ENCODE results near the gene NEK8.
A peak's percentile ranks its signal among the peaks of the same experiment; 100 is the strongest.

The NEK8 gene

DNA sequence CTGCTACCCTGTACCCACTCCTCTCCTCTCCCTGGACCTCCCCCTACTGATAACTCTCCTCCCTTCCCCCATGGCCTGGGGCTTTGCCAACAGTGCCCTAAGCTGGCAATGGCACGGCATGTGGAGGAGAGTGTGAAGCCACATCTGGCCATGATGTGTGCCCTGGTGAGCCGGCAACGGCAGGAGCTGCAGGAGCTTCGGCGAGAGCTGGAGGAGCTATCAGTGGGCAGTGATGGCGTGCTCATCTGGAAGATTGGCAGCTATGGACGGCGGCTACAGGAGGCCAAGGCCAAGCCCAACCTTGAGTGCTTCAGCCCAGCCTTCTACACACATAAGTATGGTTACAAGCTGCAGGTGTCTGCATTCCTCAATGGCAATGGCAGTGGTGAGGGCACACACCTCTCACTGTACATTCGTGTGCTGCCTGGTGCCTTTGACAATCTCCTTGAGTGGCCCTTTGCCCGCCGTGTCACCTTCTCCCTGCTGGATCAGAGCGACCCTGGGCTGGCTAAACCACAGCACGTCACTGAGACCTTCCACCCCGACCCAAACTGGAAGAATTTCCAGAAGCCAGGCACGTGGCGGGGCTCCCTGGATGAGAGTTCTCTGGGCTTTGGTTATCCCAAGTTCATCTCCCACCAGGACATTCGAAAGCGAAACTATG is 20.4 kb downstream of the NEK8 start:
- no peak overlapping the region for H3K4me3 ChIP-seq (ENCODE audit: low read length)
- TF ChIP-seq ZNF274 (IDR thresholded peaks at IDR 0.05; ENCODE audit: low read depth, low read length) = no peak

DNA sequence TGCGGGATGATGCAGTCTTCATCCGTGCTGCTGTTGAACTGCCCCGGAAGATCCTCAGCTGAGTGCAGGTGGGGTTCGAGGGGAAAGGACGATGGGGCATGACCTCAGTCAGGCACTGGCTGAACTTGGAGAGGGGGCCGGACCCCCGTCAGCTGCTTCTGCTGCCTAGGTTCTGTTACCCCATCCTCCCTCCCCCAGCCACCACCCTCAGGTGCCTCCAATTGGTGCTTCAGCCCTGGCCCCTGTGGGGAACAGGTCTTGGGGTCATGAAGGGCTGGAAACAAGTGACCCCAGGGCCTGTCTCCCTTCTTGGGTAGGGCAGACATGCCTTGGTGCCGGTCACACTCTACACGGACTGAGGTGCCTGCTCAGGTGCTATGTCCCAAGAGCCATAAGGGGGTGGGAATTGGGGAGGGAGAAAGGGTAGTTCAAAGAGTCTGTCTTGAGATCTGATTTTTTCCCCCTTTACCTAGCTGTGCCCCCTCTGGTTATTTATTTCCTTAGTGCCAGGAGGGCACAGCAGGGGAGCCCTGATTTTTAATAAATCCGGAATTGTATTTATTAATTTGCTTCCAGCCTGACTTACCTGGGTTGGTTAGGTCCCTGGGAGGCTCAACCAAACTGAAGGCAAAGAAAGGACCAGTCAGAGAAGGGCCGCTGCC is 21.1 kb downstream of the NEK8 start:
- H3K4me3 ChIP-seq (ENCODE audit: low read length) = no peak overlapping the region
- no peak for TF ChIP-seq ZNF274 (IDR thresholded peaks at IDR 0.05; ENCODE audit: low read depth, low read length)

DNA sequence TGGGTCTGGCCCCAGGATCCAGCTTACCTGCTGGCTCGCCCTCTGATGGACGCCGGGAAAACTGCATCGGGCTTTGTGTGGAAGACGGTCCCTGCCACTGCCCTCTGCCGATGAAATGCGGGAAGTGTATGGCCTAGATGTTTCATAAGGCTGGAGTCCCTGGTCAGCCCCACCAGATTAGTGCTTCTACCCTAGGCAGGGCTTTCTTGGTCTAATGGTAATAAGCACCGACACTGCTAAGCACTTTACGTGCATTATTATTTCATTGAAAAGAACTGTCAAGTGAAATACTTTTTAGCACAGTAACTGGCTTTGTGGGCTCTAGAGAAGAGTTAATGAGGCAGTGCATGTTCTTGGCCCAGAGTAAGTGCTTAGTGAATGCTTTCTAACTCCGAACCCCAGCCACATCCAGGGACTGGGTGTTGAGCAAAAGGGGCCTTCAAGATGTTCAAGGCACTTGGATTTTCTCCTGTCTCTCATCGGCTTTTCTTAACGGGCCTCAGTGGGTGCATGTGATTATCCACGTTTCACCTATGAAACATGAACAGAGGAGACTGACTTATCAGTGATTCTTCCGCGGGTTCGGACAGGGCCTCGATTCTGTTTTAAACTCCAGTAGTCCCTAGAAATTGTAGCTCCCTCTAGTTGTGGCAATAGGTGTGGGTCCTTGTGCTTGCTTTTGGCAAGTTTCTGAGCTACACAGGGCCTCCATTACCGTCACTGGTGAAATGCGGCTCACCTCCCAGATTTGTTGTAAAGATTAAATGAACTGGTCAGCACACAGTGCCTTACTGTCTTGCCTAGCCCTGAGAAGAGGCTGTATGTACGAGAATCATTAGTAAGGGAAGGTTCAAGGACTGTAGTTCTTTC is 21.8 kb downstream of the NEK8 start:
- H3K4me3 ChIP-seq (ENCODE audit: low read length) = no peak overlapping the region
- no peak for TF ChIP-seq ZNF274 (IDR thresholded peaks at IDR 0.05; ENCODE audit: low read depth, low read length)

DNA sequence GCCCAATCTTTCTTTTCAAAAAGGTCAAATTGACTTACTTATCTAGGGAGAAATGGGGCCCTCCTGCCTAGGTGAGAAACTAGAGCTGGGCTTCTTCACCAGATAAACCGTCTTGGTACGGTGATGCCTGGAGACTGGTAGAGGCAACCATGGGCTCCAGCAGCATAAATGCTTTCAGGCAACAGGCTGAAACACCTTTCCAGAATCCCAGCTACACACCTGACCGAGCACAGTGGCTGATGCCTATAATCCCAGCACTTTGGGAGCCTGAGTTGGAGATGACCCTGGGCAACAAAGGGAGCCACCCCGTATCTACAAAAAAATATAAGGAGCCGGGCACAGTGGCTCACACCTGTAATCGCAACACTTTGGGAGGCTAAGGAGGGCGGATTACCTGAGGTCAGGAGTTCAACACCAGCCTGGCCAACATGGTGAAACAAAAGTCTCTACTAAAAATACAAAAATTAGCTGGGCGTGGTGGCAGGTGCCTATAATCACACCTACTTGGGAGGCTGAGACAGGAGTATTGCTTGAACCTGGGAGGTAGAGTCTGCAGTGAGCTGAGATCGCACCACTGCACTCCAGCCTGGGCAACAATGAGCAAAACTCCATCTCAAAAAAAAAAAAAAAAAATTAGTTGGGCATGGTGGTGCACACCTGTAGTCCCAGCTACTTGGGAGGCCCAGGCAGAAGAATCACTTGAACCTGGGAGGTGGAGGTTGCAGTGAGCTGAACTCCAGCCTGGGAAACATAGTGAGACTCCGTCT is 23.2 kb downstream of the NEK8 start:
- no peak overlapping the region for H3K4me3 ChIP-seq (ENCODE audit: low read length)
- no peak for TF ChIP-seq ZNF274 (IDR thresholded peaks at IDR 0.05; ENCODE audit: low read depth, low read length)

DNA sequence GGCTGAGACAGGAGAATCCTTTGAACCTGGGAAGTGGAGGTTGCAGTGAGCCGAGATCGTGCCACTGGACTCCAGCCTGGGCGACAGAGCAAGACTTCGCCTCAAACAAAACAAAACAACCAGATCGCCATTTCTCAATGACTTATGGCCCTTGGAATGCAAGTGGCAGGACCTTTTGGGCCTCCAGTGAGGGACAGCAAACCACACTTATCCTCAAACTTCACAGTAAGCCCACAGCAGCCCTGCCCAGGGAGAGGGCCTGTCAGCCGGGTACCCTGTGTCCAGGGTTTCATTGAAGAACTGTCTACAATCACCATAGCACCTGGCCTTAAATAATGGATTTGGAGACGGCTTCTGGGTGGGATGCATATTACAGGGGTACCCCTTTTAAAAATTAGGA is 26.9 kb downstream of the NEK8 start:
- H3K4me3 ChIP-seq (ENCODE audit: low read length) = no peak overlapping the region
- TF ChIP-seq ZNF274 (IDR thresholded peaks at IDR 0.05; ENCODE audit: low read depth, low read length) = no peak

DNA sequence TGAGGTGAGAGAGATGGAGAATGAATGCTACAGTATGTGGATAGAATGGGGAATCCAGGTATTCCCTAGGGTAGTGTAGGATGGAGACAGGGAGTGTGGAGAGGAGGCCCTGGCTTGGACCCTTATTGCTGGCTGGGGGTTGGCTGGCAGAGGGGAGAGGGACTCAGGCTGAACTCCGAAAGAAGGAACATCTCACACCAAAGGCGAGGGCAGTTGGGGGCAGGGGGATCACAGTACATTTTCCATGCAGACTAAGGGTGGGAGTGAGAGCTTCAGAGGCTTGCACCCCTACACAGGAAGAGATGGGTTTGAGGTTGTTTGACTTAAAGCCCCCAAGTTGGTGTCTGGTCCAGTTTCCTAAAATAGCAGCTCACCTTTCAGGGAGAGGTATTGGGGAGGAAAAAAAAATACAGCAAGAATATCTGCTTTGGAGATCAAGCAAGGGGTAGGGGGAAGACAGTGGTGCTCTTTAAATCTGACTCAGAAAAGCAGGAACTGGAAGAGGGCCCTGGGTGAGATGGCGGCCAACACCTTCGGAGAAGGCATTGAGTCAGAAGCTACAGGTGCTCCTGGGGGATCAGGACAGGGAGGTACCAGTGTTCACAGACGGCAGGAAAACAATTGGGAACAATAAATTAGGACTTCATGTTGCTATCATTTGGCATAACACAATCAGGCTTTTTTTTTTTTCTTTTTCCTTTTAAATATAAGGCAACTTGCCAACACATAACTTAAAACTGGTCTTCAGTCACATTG is 27.6 kb downstream of the NEK8 start:
- no peak for TF ChIP-seq ZNF274 (IDR thresholded peaks at IDR 0.05; ENCODE audit: low read depth, low read length)
- H3K4me3 ChIP-seq (ENCODE audit: low read length) = no peak overlapping the region

DNA sequence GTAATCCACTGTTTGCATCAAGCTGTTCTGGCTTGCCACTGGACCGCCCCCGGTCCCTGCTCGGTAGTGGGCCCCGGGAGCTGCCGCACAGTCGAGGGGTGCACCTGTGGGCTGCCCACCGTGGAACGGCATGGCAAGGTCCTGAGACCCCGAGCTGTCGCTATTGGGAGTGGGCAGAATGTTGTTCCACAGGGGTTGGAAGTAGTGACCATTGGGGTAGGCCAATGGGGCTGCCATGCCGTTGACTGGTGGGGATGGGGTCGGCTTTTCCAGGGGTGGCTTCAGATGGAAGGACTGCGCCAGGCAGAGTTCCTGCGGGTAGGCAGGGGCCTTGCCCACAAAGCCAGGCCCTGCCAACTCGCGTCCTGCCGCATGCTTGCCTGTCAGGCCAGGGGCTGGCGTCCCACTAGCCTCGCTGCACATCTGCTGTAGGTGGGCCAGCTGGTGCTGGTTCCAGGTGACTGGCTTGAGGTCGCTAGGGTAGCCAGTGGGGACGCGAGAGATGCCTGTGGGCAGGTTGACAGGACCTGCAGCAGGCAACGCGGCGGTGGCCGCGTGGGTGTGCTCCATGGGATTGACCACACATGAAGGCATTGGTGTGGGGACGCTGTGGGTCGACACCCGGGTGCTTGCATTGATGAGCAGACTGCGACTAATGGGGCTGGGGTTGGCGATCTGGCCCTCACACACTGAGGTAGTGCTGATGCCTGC is 30.0 kb downstream of the NEK8 start:
- H3K4me3 ChIP-seq (ENCODE audit: low read length) = no peak overlapping the region
- no peak for TF ChIP-seq ZNF274 (IDR thresholded peaks at IDR 0.05; ENCODE audit: low read depth, low read length)

DNA sequence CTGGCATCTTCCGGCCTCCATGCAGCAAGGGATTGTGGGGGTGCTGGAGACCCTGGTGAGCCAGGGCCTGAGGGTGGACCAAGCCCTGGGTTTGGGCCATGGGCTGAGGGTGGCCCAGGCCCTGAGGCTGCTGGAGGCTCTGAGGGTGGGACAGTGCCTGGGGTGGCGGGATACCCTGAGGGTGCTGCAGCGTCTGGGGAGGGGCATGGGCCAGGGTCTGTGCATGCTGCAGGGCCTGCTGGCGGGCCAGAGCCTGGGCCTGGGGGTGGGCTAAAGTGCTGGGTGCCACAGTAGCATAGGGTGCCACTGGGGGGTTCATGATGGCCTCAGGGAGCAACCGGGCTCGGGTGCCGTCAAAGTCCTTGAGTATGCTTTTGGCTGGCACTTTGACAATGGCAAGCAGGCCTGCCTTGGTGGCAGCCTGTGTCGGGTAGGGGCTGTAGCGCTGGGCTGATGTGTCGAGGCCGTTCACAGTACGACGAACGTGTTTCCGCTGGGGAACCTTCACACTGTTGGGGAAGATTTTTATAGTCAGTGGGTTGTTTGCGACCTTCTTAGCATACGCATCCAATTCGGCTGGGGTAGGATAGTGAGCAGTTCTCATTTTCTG is 30.8 kb downstream of the NEK8 start:
- H3K4me3 ChIP-seq (ENCODE audit: low read length) = no peak overlapping the region
- TF ChIP-seq ZNF274 (IDR thresholded peaks at IDR 0.05; ENCODE audit: low read depth, low read length) = no peak

DNA sequence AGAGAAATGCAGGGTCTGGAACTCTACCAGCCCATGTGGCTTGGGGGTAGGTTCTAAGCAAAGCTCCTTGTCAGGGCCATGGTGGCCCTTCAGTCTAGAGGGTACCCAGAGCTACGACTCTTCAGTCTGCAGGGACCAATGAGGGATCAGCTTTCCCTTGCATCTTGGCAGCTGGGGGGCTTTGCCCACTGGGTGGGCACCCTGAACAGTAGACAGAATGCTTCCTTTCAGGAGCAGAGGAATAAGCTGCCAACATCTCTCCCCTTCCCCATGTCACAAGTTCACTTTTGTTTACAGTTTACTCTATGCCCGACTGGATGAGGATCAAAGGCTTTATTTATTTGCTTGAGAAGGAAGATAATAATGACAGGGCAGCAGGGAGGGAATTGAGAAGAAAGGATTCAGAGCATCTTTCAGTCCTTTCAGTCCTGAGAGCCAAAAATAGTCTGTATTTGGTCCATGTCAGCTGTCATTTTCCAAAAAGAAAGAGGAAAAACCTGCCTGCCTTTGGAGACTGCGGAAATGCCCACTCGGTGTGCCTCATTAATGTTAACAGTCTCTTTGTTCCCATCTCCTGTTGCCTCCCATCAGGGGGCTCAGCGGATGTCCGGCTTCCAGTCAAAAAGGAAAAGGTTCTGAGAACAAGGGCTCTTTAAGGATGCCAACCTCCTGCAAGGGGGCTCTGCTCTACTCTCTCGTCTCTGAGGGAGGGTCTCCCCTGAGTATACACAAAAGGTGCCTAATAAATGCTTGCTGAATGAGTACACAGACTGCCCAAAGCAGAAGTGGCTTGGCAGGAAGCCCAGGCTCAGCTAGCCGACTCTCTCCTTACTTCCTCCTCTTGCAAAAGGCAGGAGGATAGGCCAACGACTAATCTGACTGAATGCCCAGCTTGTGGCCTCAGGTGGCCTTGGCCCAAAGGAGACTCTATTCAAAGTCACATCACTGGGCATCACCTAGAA is 32.3 kb downstream of the NEK8 start:
- no peak overlapping the region for H3K4me3 ChIP-seq (ENCODE audit: low read length)
- no peak for TF ChIP-seq ZNF274 (IDR thresholded peaks at IDR 0.05; ENCODE audit: low read depth, low read length)

DNA sequence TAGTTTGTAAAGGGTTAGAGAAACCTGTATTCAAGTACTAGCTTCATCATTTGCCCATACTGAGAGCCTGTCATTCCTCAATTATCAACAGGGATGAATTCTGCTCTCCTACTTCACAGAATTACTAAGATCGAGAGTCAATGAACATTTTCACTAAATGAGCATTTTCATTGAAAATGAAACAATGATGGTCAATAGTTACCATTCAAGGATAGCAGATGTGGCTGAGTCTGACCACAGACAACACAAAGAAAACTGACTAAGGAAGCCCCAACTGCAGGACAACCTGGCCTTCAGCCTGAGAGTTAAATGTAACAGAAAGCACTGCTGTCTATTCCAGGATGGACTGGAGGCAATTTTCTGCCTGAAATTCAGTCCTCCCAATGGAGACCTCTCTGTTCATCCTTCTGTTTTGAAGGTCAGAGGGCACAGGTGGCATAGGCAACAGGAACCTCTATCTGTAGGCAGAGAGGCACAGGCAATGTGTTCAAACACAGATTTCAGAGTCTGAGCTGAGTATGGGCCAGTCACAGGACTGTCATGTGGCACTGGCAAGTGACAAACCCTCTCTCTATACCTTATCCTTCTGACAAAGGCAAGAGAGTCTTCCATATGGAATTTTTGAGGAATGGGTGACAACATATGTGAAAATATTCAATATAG is 34.7 kb downstream of the NEK8 start:
- TF ChIP-seq ZNF274 (IDR thresholded peaks at IDR 0.05; ENCODE audit: low read depth, low read length) = no peak
- peak overlapping the region; percentile 53; the same call in 1 of the 2 replicates for H3K4me3 ChIP-seq (ENCODE audit: low read length)

DNA sequence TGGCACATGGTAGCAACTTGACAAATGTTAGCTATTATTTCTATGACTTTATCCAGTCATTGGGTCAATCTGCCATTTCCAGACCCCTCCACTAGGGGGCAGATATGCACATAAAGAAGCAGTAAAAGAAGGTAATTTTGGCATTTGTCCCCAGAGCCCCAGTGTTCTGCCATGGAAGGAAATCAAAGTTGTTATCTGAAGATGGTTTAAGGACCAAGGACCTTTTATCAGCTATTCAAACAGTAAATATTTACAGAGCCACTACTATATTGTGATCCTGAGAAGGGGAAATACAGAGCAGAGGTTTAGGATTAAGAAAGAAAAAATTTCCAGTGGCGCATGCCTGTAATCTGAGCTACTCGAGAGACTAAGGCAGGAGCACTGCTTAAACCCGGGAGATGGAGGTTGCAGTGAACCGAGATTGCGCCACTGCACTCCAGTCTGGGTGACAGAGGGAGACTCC is 35.2 kb downstream of the NEK8 start:
- no peak for TF ChIP-seq ZNF274 (IDR thresholded peaks at IDR 0.05; ENCODE audit: low read depth, low read length)
- no peak overlapping the region for H3K4me3 ChIP-seq (ENCODE audit: low read length)
